GM18505 (cell line): ENCODE measurements around the gene PAIP2B.

Experiments used
- ATAC-seq: cut with Tn5 transposase; IDR thresholded peaks from one replicate; pipeline ENCODE4 v1.9.1; 2021; ENCODE audit not compliant: unreplicated experiment
- POLR2A ChIP-seq: IDR thresholded peaks from 4 replicates; pipeline ENCODE4 v1.6.1; 2011; ENCODE audit warnings: borderline replicate concordance; ENCODE audit not compliant: insufficient read depth, insufficient read length; ENCODE audit errors: extremely low read depth

Gene PAIP2B

DNA sequence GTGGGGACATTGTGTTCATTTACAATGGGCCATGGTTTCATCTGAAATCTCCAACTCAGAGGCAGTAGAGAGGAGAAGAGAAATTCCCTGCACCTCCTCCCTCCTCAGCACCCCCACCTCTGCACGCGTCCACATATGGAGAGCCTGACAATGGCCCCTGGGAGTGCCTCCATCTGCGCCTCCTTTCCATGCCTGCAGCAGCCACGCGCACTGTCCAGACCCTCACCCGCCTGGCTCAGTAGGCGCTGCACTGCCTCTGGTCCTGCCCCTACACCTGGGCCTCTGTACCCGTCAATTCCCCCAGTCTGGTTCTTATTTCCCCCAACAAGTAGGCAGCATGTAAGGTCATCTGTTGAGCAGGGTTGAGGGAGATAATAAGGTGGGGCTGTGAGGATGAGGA is 72.6 kb downstream of the PAIP2B start:
- ATAC-seq = no peak
- TF ChIP-seq POLR2A = no peak

DNA sequence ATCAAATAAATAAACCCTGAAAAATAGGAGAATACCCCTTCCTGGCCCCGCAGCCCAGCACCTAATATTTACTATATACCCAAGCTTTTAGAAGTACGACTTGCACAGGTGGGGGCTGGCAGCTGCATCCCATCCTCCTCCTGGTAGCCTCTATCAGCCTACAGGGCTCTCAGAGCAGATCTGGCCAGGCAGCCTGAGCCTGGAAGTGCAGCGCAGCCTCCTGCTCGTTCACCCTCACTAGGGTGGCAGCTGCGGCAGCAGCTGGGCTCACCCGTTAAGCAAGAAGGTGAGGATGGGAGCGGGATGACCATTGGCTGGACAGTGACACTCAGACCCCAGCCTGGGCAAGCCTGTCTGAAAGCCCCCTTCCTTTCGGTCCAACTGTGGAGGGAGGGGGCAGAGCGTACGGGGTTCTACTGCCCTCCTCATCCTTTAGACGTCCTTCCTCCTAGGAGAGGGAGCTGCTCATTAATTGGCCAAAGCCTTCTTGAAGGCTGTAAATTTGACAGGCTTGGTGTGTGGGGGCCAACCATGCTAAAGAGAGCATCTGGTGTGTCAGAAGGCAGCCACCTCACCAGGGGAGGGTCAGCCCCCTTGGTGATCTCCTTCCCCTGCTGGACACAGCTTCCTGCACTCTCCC is 73.2 kb downstream of the PAIP2B start:
- ATAC-seq = no peak
- no peak for TF ChIP-seq POLR2A

DNA sequence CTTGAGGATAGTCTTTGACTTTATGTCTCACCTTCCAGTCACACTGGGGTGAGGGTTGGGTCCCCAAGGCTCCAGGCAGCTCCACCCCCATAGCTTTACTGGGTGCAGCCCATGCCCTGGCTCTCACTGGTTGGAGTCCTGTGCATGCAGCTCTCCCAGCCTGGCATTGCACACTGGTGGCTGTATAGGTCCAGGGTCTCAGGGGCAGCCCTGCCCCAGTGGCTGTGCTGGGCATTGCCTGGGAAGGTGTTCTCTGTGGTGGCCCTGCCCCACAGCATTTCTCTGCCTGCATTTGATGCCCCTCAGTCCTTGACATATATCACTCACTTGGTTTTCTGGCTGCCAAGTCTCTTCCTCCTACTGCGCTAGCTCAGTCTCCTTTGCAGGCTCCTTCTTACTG is 75.3 kb downstream of the PAIP2B start:
- ATAC-seq = no peak
- TF ChIP-seq POLR2A = no peak

DNA sequence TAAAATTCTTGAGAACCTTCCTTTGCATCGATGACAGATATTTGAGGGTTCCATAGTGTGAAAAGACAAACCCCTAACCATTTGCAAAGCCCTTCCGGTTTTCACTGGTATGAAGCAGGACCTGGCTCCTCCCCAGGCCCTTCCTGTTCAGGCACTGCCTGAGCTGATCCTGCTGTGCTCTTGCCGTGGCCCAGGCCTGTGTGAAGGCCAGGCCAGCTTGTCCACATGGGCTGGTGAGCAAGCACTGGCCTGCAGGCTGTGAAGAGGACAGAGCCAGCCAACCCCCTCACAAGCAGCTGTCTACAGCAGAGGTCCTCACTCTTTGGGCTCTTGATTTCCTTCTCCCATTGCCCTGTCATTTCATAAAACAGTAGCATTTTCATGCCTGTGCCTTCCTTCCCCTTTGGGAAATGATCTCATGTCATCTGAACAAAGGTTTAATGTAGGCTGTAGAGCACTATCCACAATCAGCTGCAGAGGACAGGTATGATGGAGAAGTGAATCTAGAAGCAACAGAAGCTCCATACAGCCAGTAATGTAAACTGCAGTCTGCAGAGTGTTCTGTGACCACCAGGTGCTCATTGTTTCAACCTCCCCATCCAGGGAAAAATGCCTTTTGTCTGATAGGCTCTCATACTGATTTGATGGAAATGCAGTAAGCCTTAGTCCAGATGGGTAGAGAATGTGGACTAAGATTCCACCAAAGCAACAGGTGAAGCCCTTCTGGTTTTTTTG is 76.7 kb downstream of the PAIP2B start:
- no peak for ATAC-seq
- TF ChIP-seq POLR2A = no peak

DNA sequence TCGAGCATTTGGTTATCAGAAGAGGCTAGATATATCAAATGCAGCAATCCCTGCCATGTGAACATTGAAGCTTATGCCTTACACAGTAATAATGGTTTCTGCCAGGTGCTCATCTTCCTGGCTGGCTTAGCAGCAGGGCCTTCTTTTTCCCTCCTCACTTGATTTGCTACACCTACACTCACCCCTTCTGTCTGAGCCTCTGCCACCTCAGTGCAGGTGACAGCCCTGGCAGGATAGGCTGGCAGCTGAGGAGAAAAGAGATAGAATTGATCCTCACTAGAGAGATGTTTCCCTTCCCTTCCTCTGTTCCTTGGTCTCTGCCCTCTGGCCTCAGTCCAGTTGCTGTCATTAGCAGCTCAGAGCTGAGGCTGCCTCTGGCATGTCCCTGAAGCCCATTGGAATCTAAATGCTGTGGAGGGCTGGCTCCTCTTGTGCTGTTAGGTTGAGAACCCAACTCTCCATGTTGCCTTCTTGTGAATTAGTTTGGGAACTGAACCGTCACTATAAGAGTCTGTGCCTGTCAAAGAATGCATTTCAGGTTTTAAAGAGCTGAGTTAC is 78.3 kb downstream of the PAIP2B start:
- TF ChIP-seq POLR2A = no peak
- ATAC-seq = no peak

DNA sequence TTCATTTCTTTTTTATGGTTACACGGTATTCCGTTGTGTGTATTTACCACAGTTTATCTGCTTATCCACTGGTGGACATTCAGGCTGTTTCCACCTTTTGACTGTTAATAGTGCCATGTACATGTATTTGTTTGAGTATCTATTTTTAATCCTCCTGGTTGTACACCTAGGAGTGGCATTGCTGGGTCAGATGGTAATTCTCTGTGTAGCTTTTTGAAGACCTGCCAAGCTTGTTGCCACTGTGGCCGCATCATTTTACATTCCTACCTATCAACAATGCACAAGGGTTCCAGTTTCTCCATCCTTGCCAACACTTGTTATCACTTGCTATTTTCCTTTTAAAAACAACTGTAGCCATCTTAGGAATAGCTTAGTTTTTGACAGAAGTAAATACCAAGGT is 83.1 kb downstream of the PAIP2B start:
- no peak for TF ChIP-seq POLR2A
- no peak for ATAC-seq

DNA sequence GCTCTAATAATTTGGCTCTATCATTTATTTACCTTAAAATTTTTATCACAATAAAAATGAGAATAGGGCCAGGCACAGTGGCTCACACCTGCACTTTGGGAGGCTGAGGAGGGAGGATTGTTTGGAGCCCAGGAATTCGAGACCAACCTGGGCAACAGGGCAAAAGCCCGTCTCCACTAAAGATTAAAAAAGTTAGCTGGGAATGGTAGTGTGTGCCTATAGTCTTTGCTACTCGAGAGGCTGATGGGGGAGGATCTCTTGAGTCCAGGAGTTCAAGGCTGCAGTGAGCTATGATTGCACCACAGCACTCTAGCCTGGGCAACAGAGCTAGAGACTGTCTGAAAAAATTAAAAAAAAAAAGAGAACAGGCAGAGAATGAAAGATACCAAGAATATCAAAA is 90.7 kb downstream of the PAIP2B start:
- TF ChIP-seq POLR2A = no peak
- ATAC-seq = no peak

DNA sequence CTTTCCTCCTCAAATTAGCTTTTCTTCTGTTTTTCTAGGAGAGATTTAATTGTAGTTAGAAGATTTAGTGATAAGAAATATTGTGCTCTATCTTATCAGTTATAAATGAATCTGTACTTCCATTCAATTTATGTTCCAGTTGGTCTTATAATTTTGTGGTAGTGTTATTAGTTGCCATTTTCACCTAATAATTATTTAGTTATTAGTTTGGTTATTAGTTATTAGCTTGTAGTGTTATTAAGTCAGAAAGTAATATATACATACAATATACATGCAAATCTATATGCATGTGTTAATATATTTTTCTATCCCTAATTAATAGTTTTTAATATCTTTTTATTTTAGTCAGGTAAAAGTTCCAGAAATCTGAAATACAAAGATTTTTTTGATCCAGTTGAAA is 93.3 kb downstream of the PAIP2B start:
- no peak for TF ChIP-seq POLR2A
- ATAC-seq = no peak
